Aorta (tissue), 5 donors: ENCODE results near the gene AGPAT4. TPM values are rescaled to one million over a fixed set of nuclear protein-coding genes. Genes with fewer than 3 reads are reported as not detected.

Experiments
- ATAC-seq: fragments of 200-7000 bp; cut with Tn5 transposase; one replicate; pipeline ENCODE4 v1.9.1; 2022; ENCODE audit warnings: moderate library complexity; ENCODE audit not compliant: low FRiP score
- DNase-seq, 2 donors: peaks; one replicate each; pipeline ENCODE4 v3.0.0-alpha.2; 2020
- H3K27ac ChIP-seq, 2 donors: one replicate each; pipeline ENCODE4 v1.5.1; 2013; ENCODE audit warnings: low read length in 2 of 2, mild to moderate bottlenecking in 2 of 2, moderate library complexity in 2 of 2, control low read depth in 1 of 2, inconsistent platforms in 1 of 2, low read depth in 1 of 2
- H3K27me3 ChIP-seq, 2 donors: one replicate each; pipeline ENCODE4 v1.6.1; 2013; ENCODE audit warnings: control low read depth in 1 of 2, low read length in 1 of 2, mild to moderate bottlenecking in 1 of 2, moderate library complexity in 1 of 2; ENCODE audit not compliant: insufficient read depth in 2 of 2, control insufficient read depth in 1 of 2
- H3K36me3 ChIP-seq, 2 donors: one replicate each; pipeline ENCODE4 v1.6.1; 2013; ENCODE audit warnings: control low read depth in 1 of 2, low read length in 1 of 2, mild to moderate bottlenecking in 1 of 2; ENCODE audit not compliant: insufficient read depth in 2 of 2, control insufficient read depth in 1 of 2
- H3K4me1 ChIP-seq, 2 donors: one replicate each; pipeline ENCODE4 v1.6.1; 2013; ENCODE audit warnings: low read length in 2 of 2, control low read depth in 1 of 2, mild to moderate bottlenecking in 1 of 2, moderate library complexity in 1 of 2; ENCODE audit not compliant: insufficient read depth in 2 of 2, control insufficient read depth in 1 of 2
- H3K4me3 ChIP-seq, 2 donors: one replicate each; pipeline ENCODE4 v1.5.1; 2013; ENCODE audit warnings: low read length in 2 of 2, control low read depth in 1 of 2, mild to moderate bottlenecking in 1 of 2
- H3K9me3 ChIP-seq: one replicate; pipeline ENCODE4 v1.6.1; 2013; ENCODE audit warnings: mild to moderate bottlenecking, low read length; ENCODE audit not compliant: control insufficient read depth
- WGBS, 2 donors: extraction: QIAGEN DNeasy Blood & Tissue Kit; methylation state at CpG; one replicate each; pipeline ENCODE4 v1.1.7; 2013; 5-methylcytosine and 5-hydroxymethylcytosine counted together
- intact Hi-C, 2 donors: fragments of 100-400 bp; cut with DNase I; formaldehyde crosslinking; loops; one replicate each; pipeline versions ENCODE4 v1.14.2 to v1.15.0; 2022
- polyA plus RNA-seq, 2 donors: library from polyadenylated mRNA; stranded (reverse); fragments of 200-250 nt; gene quantifications; one replicate each; pipeline ENCODE4 v1.2.3, GENCODE V29; 2013
- total RNA-seq, 2 donors: library from RNA; stranded (reverse); fragmentation: NEBNext Ultra II Directional; extraction: Animal tissue kit (Norgen Biotek cat#: 25700); gene quantifications; one replicate each; pipeline ENCODE4 v1.2.1, GENCODE V29; 2021
- donor health status: healthy with polysubstance abuse.
- donor health status: Bipolar disorder and iron deficiency.
- donor health status: DM: no; HTN: no; CAD: no.
- donor health status: DM: no; HTN: no; CAD: no.
- donor health status: DM: yes; HTN: yes; CAD: no.

Gene AGPAT4
- total and polyA plus RNA-seq, 4 donors, result 1.0 to 17.9 (median 11.0) TPM

- H3K9me3 ChIP-seq, result no peaks in the 10 kb centered on the region
- WGBS, 2 donors, result 76 to 80% methylated on average over 10 of the region's 10 CpGs
- no peak for ATAC-seq
Observed at GRCh38 chr6:161292650-161293281, 18.9 kb upstream of the AGPAT4 start.

GRCh38 chr6:161292145-161292544, 18.3 kb upstream of the AGPAT4 start:
- Histone ChIP-seq H3K36me3 (no peaks in the 10 kb centered on the region), H3K27me3 (no peaks in the 10 kb centered on the region), H3K27ac (no peak overlapping the region), H3K4me1 (no peaks in the 10 kb centered on the region), H3K9me3 (no peaks in the 10 kb centered on the region), H3K4me3 (no peak overlapping the region)
- intact Hi-C loops, result no loop called here
- no peak for ATAC-seq
- WGBS, 2 donors, result 85 to 88% methylated on average over 6 of the region's 6 CpGs
- DNase-seq, result no peak

More at GRCh38 chr6:161292650-161293281, 18.9 kb upstream of the AGPAT4 start:
- H3K36me3 ChIP-seq, result no peaks in the 10 kb centered on the region
- no peak for DNase-seq
- no peak overlapping the region for H3K27ac ChIP-seq
- no peaks in the 10 kb centered on the region for H3K27me3 ChIP-seq
- no peaks in the 10 kb centered on the region for H3K4me1 ChIP-seq
- intact Hi-C loops, result no loop called here
- H3K4me3 ChIP-seq, result no peak overlapping the region

GRCh38 chr6:161290751-161291150, 16.9 kb upstream of the AGPAT4 start:
- no peaks in the 10 kb centered on the region for H3K4me1 ChIP-seq
- WGBS, 2 donors, result 69 to 74% methylated on average over 3 of the region's 3 CpGs
- DNase-seq (no peak), ATAC-seq (no peak)
- H3K4me3 ChIP-seq, result no peak overlapping the region
- no peaks in the 10 kb centered on the region for H3K36me3 ChIP-seq
- H3K27me3 ChIP-seq, result no peaks in the 10 kb centered on the region
- H3K9me3 ChIP-seq, result no peaks in the 10 kb centered on the region
- H3K27ac ChIP-seq, result no peak overlapping the region
- intact Hi-C loops, result no loop called here

GRCh38 chr6:161284653-161285052, 10.8 kb upstream of the AGPAT4 start:
- H3K4me1 ChIP-seq, result no peaks in the 10 kb centered on the region
- intact Hi-C loops, result no loop called here
- ATAC-seq (no peak), DNase-seq (no peak)
- 93 to 94% methylated on average over 5 of the region's 5 CpGs for WGBS, 2 donors
- H3K9me3 ChIP-seq, result peaks cover 3% of the 10 kb centered on the region
- H3K36me3 ChIP-seq, result no peaks in the 10 kb centered on the region
- H3K27ac ChIP-seq, result no peak overlapping the region
- no peak overlapping the region for H3K4me3 ChIP-seq
- no peaks in the 10 kb centered on the region for H3K27me3 ChIP-seq

GRCh38 chr6:161281092-161281491, 7.2 kb upstream of the AGPAT4 start:
- WGBS, 2 donors, result 83 to 84% methylated on average over 5 of the region's 5 CpGs
- intact Hi-C loops, result no loop called here
- no peaks in the 10 kb centered on the region for H3K27me3 ChIP-seq
- H3K36me3 ChIP-seq, result no peaks in the 10 kb centered on the region
- no peaks in the 10 kb centered on the region for H3K4me1 ChIP-seq
- no peak overlapping the region for H3K4me3 ChIP-seq
- ATAC-seq (no peak), DNase-seq (no peak)
- H3K9me3 ChIP-seq, result peaks cover 3% of the 10 kb centered on the region
- no peak overlapping the region for H3K27ac ChIP-seq

- Histone ChIP-seq H3K4me1 (no peaks in the 10 kb centered on the region), H3K36me3 (no peaks in the 10 kb centered on the region), H3K27me3 (no peaks in the 10 kb centered on the region), H3K4me3 (no peak overlapping the region), H3K9me3 (peaks cover 3% of the 10 kb centered on the region), H3K27ac (no peak overlapping the region)
- ATAC-seq, result no peak
- WGBS, 2 donors, result 62 to 68% methylated on average over 7 of the region's 7 CpGs
- intact Hi-C loops, result loop anchor here in 1 of 2 donors (10.0 kb wide), 1 partner anchor 345 kb away; no protein-coding TSS in a partner anchor
- no peak for DNase-seq
Observed at GRCh38 chr6:161279677-161280415, 6.0 kb upstream of the AGPAT4 start.

GRCh38 chr6:161276605-161277155, 2.8 kb upstream of the AGPAT4 start:
- Histone ChIP-seq H3K9me3 (peaks cover 3% of the 10 kb centered on the region), H3K36me3 (no peaks in the 10 kb centered on the region), H3K27me3 (no peaks in the 10 kb centered on the region), H3K4me3 (no peak overlapping the region), H3K27ac (no peak overlapping the region), H3K4me1 (no peaks in the 10 kb centered on the region)
- no peak for ATAC-seq
- DNase-seq, result no peak
- WGBS, 2 donors, result 78 to 84% methylated on average over 4 of the region's 4 CpGs
- intact Hi-C loops, result loop anchor here in 1 of 2 donors (10.0 kb wide), 1 partner anchor 342 kb away; no protein-coding TSS in a partner anchor

- Histone ChIP-seq H3K4me1 (no peaks in the 10 kb centered on the region), H3K27me3 (no peaks in the 10 kb centered on the region), H3K4me3 (no peak overlapping the region), H3K36me3 (no peaks in the 10 kb centered on the region), H3K9me3 (no peaks in the 10 kb centered on the region), H3K27ac (no peak overlapping the region)
- WGBS, 2 donors, result 28 to 37% methylated on average over 2 of the region's 2 CpGs
- no peak for DNase-seq
- intact Hi-C loops, result loop anchor here in 1 of 2 donors (10.0 kb wide), 1 partner anchor 340 kb away; no protein-coding TSS in a partner anchor
- no peak for ATAC-seq
Observed at GRCh38 chr6:161274898-161275297, 1.0 kb upstream of the AGPAT4 start.
